ENCODE data around the gene FAM20A. TPM values are rescaled to one million over a fixed set of nuclear protein-coding genes. Genes with fewer than 3 reads are reported as not detected.
A peak's percentile ranks its signal among the peaks of the same experiment; 100 is the strongest.

Gene FAM20A
- total and polyA plus RNA-seq, 2 donors (not counting 1 experiment from before 2014, with no cell fraction given), result 0.96 to 14.9 TPM

DNA sequence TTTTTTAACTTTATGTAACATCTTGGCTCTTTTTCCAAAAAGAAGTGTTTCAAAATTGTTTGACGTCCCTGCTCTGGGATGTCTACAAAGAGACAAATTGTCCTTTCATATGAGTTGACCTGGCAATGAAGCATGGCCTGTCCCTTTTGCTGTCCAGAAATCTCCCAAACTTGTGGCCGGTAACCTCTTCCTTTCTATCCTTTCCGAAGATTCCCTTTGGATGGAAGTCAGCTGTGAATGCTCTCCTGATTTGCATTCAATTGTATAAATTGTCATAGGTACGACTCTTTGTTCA, 40.9 kb upstream of the FAM20A start:
- Histone ChIP-seq H3K36me3 (ENCODE audit: control insufficient read depth, insufficient read depth, low read length) (no peaks in the 10 kb centered on the region), H3K27me3 (ENCODE audit: control insufficient read depth, insufficient read depth, low read length) (peaks cover 2% of the 10 kb centered on the region), H4K20me1 (ENCODE audit: control insufficient read depth, extremely low read depth, insufficient read depth, low read length) (no peaks in the 10 kb centered on the region), H3K9ac (ENCODE audit: insufficient read depth, low read length) (no peak overlapping the region), H3K4me2 (ENCODE audit: extremely low read depth, insufficient read depth, low read length) (no peak overlapping the region), H3K79me2 (ENCODE audit: control insufficient read depth, insufficient read depth, low read length) (no peaks in the 10 kb centered on the region), H3K9me3 (ENCODE audit: control insufficient read depth, insufficient read depth, low read depth, low read length) (no peaks in the 10 kb centered on the region), H3K4me1 (ENCODE audit: control insufficient read depth, extremely low read depth, insufficient read depth, low read length) (no peaks in the 10 kb centered on the region), H3K27ac (ENCODE audit: insufficient read depth, low read length) (no peak overlapping the region), H2AFZ (ENCODE audit: low read length) (no peak overlapping the region), H3K4me3 (replicated peaks in 1 of 4; ENCODE audit: control extremely low read depth in 1 of 4, insufficient read depth in 1 of 4, low read depth in 3 of 4, low read length in 4 of 4) (no peak overlapping the region)
- no peak for TF ChIP-seq EZH2 (IDR thresholded peaks at IDR 0.05; ENCODE audit: low read length, missing control alignments)
- TF ChIP-seq, protein P1, sequence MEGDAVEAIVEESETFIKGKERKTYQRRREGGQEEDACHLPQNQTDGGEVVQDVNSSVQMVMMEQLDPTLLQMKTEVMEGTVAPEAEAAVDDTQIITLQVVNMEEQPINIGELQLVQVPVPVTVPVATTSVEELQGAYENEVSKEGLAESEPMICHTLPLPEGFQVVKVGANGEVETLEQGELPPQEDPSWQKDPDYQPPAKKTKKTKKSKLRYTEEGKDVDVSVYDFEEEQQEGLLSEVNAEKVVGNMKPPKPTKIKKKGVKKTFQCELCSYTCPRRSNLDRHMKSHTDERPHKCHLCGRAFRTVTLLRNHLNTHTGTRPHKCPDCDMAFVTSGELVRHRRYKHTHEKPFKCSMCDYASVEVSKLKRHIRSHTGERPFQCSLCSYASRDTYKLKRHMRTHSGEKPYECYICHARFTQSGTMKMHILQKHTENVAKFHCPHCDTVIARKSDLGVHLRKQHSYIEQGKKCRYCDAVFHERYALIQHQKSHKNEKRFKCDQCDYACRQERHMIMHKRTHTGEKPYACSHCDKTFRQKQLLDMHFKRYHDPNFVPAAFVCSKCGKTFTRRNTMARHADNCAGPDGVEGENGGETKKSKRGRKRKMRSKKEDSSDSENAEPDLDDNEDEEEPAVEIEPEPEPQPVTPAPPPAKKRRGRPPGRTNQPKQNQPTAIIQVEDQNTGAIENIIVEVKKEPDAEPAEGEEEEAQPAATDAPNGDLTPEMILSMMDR (conservative IDR thresholded peaks at IDR 0.05 in 1 of 2, IDR thresholded peaks at IDR 0.05 in 1 of 2; ENCODE audit: low read depth in 1 of 2, low read length in 2 of 2), result no peak
- DNase-seq (ENCODE audit: low read depth in 2 of 2), result no peak

DNA sequence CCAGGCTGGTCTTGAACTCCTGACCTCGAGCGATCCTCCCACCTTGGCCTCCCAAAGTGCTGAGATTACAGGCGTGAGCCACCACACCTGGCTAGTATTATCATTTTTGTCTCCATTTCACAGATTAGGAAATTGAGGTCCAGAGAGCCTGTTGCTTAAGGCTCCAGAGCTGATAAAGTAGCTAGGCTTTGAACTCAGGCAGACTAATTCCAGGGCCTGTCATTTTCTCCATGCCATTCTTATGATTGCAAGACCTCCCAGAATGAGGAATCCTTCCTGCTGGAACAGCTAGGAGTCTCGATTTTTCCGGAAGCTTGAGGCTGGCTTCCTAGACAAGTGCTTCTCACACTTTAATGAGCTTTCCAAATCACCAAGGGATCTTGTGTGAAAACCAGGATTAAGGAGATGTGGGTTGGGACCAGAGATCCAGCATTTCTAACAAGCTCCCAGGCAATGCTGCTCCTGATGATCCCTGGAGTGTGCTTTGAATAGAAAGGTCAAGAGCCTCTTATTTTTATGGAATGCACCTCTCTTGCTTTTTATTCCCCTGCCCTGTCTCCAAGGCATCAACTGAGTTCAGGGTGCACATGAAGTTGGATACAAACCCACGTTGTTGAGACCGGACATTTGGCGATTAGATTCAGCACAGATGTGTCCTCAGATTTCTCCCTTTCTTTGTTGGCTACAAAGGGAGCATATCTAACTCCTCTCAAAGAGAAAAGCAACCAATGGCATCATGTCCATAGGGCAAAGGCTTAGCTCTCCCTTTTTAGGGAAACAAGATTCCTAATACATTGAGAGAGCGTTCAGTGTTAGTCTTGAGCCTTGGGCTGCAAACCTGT, 40.3 kb upstream of the FAM20A start:
- no peak for TF ChIP-seq EZH2 (IDR thresholded peaks at IDR 0.05; ENCODE audit: low read length, missing control alignments)
- TF ChIP-seq, protein P1 (conservative IDR thresholded peaks at IDR 0.05 in 1 of 2, IDR thresholded peaks at IDR 0.05 in 1 of 2; ENCODE audit: low read depth in 1 of 2, low read length in 2 of 2), result no peak
- Histone ChIP-seq H4K20me1 (ENCODE audit: control insufficient read depth, extremely low read depth, insufficient read depth, low read length) (no peaks in the 10 kb centered on the region), H3K27me3 (ENCODE audit: control insufficient read depth, insufficient read depth, low read length) (peaks cover 2% of the 10 kb centered on the region), H3K4me3 (replicated peaks in 1 of 4; ENCODE audit: control extremely low read depth in 1 of 4, insufficient read depth in 1 of 4, low read depth in 3 of 4, low read length in 4 of 4) (no peak overlapping the region), H3K27ac (ENCODE audit: insufficient read depth, low read length) (no peak overlapping the region), H2AFZ (ENCODE audit: low read length) (no peak overlapping the region), H3K9me3 (ENCODE audit: control insufficient read depth, insufficient read depth, low read depth, low read length) (no peaks in the 10 kb centered on the region), H3K4me2 (ENCODE audit: extremely low read depth, insufficient read depth, low read length) (no peak overlapping the region), H3K4me1 (ENCODE audit: control insufficient read depth, extremely low read depth, insufficient read depth, low read length) (no peaks in the 10 kb centered on the region), H3K36me3 (ENCODE audit: control insufficient read depth, insufficient read depth, low read length) (no peaks in the 10 kb centered on the region), H3K79me2 (ENCODE audit: control insufficient read depth, insufficient read depth, low read length) (no peaks in the 10 kb centered on the region), H3K9ac (ENCODE audit: insufficient read depth, low read length) (no peak overlapping the region)
- no peak for DNase-seq (ENCODE audit: low read depth in 2 of 2)

DNA sequence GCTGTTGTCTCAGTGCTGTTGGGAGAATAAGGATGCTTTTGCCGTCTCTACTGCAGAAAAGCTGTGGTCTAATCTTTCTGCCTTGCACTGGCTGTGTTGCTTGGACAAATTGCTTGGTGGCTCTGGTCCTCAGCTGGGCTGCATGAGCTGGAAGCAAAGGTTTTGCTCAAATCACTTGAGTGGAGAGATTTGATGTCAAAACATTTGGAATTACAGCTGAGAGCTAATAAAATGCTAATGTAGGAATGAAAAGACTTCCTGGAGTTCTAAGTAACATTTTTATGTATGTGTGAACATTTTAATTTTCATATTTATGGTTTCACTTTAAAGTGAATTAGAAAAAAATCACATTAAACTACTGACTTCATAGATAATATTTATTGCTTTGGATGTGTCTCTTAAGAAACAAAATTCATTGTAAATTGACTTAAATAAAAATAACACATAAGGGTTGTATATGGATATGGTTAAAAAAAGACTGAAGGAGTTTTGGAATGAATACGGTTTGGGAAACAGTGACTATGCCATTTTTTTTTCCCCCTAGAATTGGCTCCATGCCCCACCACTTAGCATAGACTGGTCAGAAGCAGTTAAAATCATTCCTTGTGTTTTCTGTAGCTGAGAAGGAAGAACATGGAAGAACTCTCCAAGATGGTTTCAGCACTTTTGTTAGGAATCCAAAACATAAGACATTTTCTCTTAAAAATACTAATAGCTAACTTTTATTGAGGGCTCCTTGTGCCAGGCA, 39.2 kb upstream of the FAM20A start:
- no peak overlapping the region for H2AFZ ChIP-seq (ENCODE audit: low read length)

More for the DNA sequence above, 39.2 kb upstream of the FAM20A start:
- no peaks in the 10 kb centered on the region for H3K36me3 ChIP-seq (ENCODE audit: control insufficient read depth, insufficient read depth, low read length)
- H3K27ac ChIP-seq (ENCODE audit: insufficient read depth, low read length), result no peak overlapping the region
- no peak overlapping the region for H3K9ac ChIP-seq (ENCODE audit: insufficient read depth, low read length)
- no peaks in the 10 kb centered on the region for H3K4me1 ChIP-seq (ENCODE audit: control insufficient read depth, extremely low read depth, insufficient read depth, low read length)
- H3K4me2 ChIP-seq (ENCODE audit: extremely low read depth, insufficient read depth, low read length), result no peak overlapping the region
- H4K20me1 ChIP-seq (ENCODE audit: control insufficient read depth, extremely low read depth, insufficient read depth, low read length), result no peaks in the 10 kb centered on the region
- DNase-seq (ENCODE audit: low read depth in 2 of 2), result peak in 1 of 2 donors; percentile 5
- TF ChIP-seq, protein P1 (conservative IDR thresholded peaks at IDR 0.05 in 1 of 2, IDR thresholded peaks at IDR 0.05 in 1 of 2; ENCODE audit: low read depth in 1 of 2, low read length in 2 of 2), result no peak
- H3K9me3 ChIP-seq (ENCODE audit: control insufficient read depth, insufficient read depth, low read depth, low read length), result no peaks in the 10 kb centered on the region
- peaks cover 2% of the 10 kb centered on the region for H3K27me3 ChIP-seq (ENCODE audit: control insufficient read depth, insufficient read depth, low read length)
- H3K4me3 ChIP-seq (replicated peaks in 1 of 4; ENCODE audit: control extremely low read depth in 1 of 4, insufficient read depth in 1 of 4, low read depth in 3 of 4, low read length in 4 of 4), result no peak overlapping the region
- H3K79me2 ChIP-seq (ENCODE audit: control insufficient read depth, insufficient read depth, low read length), result no peaks in the 10 kb centered on the region

Data from fibroblast of lung (primary cell).